ENCODE data around the gene GALNT10.

GALNT10 gene

GRCh38 chr5:154273963-154274827 lies 83.7 kb downstream of the GALNT10 start:
- Histone ChIP-seq H3K4me1 (ENCODE audit: insufficient read depth, low read length) (peaks cover 51% of the 10 kb centered on the region), H3K9ac (ENCODE audit: low read length) (no peak overlapping the region), H3K4me3 (ENCODE audit: low read depth in 1 of 2, low read length in 2 of 2) (no peak overlapping the region), H3K27ac (ENCODE audit: low read depth, low read length) (no peak overlapping the region), H3K27me3 (ENCODE audit: control insufficient read depth in 1 of 2, insufficient read depth in 2 of 2, low read length in 2 of 2) (no peaks in the 10 kb centered on the region), H3K36me3 (ENCODE audit: insufficient read depth, low read length) (no peaks in the 10 kb centered on the region), H3K9me3 (ENCODE audit: low read length) (no peaks in the 10 kb centered on the region)

GRCh38 chr5:154274828-154275185 lies 84.3 kb downstream of the GALNT10 start:
- no peak overlapping the region for H3K27ac ChIP-seq (ENCODE audit: low read depth, low read length)
- no peaks in the 10 kb centered on the region for H3K36me3 ChIP-seq (ENCODE audit: insufficient read depth, low read length)
- peaks cover 51% of the 10 kb centered on the region for H3K4me1 ChIP-seq (ENCODE audit: insufficient read depth, low read length)
- H3K27me3 ChIP-seq (ENCODE audit: control insufficient read depth in 1 of 2, insufficient read depth in 2 of 2, low read length in 2 of 2), result no peaks in the 10 kb centered on the region
- H3K9ac ChIP-seq (ENCODE audit: low read length), result no peak overlapping the region
- H3K4me3 ChIP-seq (ENCODE audit: low read depth in 1 of 2, low read length in 2 of 2), result no peak overlapping the region
- H3K9me3 ChIP-seq (ENCODE audit: low read length), result no peaks in the 10 kb centered on the region

GRCh38 chr5:154275566-154275965 lies 85.0 kb downstream of the GALNT10 start:
- no peaks in the 10 kb centered on the region for H3K9me3 ChIP-seq (ENCODE audit: low read length)
- H3K36me3 ChIP-seq (ENCODE audit: insufficient read depth, low read length), result no peaks in the 10 kb centered on the region
- no peak overlapping the region for H3K27ac ChIP-seq (ENCODE audit: low read depth, low read length)
- H3K27me3 ChIP-seq (ENCODE audit: control insufficient read depth in 1 of 2, insufficient read depth in 2 of 2, low read length in 2 of 2), result no peaks in the 10 kb centered on the region
- no peak overlapping the region for H3K4me3 ChIP-seq (ENCODE audit: low read depth in 1 of 2, low read length in 2 of 2)
- no peak overlapping the region for H3K9ac ChIP-seq (ENCODE audit: low read length)
- peaks cover 51% of the 10 kb centered on the region for H3K4me1 ChIP-seq (ENCODE audit: insufficient read depth, low read length)

- Histone ChIP-seq H3K4me3 (ENCODE audit: low read depth in 1 of 2, low read length in 2 of 2) (no peak overlapping the region), H3K36me3 (ENCODE audit: insufficient read depth, low read length) (no peaks in the 10 kb centered on the region), H3K9me3 (ENCODE audit: low read length) (no peaks in the 10 kb centered on the region), H3K27me3 (ENCODE audit: control insufficient read depth in 1 of 2, insufficient read depth in 2 of 2, low read length in 2 of 2) (no peaks in the 10 kb centered on the region), H3K4me1 (ENCODE audit: insufficient read depth, low read length) (peaks cover 51% of the 10 kb centered on the region), H3K9ac (ENCODE audit: low read length) (no peak overlapping the region), H3K27ac (ENCODE audit: low read depth, low read length) (no peak overlapping the region)
These were observed 85.9 kb downstream of the GALNT10 start for GRCh38 chr5:154276261-154276972.

- no peak overlapping the region for H3K9ac ChIP-seq (ENCODE audit: low read length)
- H3K27me3 ChIP-seq (ENCODE audit: control insufficient read depth in 1 of 2, insufficient read depth in 2 of 2, low read length in 2 of 2), result no peaks in the 10 kb centered on the region
- peaks cover 51% of the 10 kb centered on the region for H3K4me1 ChIP-seq (ENCODE audit: insufficient read depth, low read length)
- H3K9me3 ChIP-seq (ENCODE audit: low read length), result no peaks in the 10 kb centered on the region
- no peak overlapping the region for H3K4me3 ChIP-seq (ENCODE audit: low read depth in 1 of 2, low read length in 2 of 2)
- no peak overlapping the region for H3K27ac ChIP-seq (ENCODE audit: low read depth, low read length)
- H3K36me3 ChIP-seq (ENCODE audit: insufficient read depth, low read length), result no peaks in the 10 kb centered on the region
These were observed 86.4 kb downstream of the GALNT10 start for GRCh38 chr5:154276973-154277331.

- no peak overlapping the region for H3K9ac ChIP-seq (ENCODE audit: low read length)
- H3K4me1 ChIP-seq (ENCODE audit: insufficient read depth, low read length), result peaks cover 47% of the 10 kb centered on the region
- no peaks in the 10 kb centered on the region for H3K9me3 ChIP-seq (ENCODE audit: low read length)
- no peaks in the 10 kb centered on the region for H3K27me3 ChIP-seq (ENCODE audit: control insufficient read depth in 1 of 2, insufficient read depth in 2 of 2, low read length in 2 of 2)
- H3K4me3 ChIP-seq (ENCODE audit: low read depth in 1 of 2, low read length in 2 of 2), result no peak overlapping the region
- H3K27ac ChIP-seq (ENCODE audit: low read depth, low read length), result no peak overlapping the region
- no peaks in the 10 kb centered on the region for H3K36me3 ChIP-seq (ENCODE audit: insufficient read depth, low read length)
These were observed 87.0 kb downstream of the GALNT10 start for GRCh38 chr5:154277499-154277898.

- H3K27ac ChIP-seq (ENCODE audit: low read depth, low read length), result no peak overlapping the region
- no peaks in the 10 kb centered on the region for H3K27me3 ChIP-seq (ENCODE audit: control insufficient read depth in 1 of 2, insufficient read depth in 2 of 2, low read length in 2 of 2)
- no peaks in the 10 kb centered on the region for H3K36me3 ChIP-seq (ENCODE audit: insufficient read depth, low read length)
- H3K4me3 ChIP-seq (ENCODE audit: low read depth in 1 of 2, low read length in 2 of 2), result no peak overlapping the region
- no peaks in the 10 kb centered on the region for H3K9me3 ChIP-seq (ENCODE audit: low read length)
- H3K4me1 ChIP-seq (ENCODE audit: insufficient read depth, low read length), result peaks cover 41% of the 10 kb centered on the region
- H3K9ac ChIP-seq (ENCODE audit: low read length), result no peak overlapping the region
These were observed 87.7 kb downstream of the GALNT10 start for GRCh38 chr5:154278186-154278585.

GRCh38 chr5:154278908-154279307 lies 88.4 kb downstream of the GALNT10 start:
- no peaks in the 10 kb centered on the region for H3K36me3 ChIP-seq (ENCODE audit: insufficient read depth, low read length)

GRCh38 chr5:154284433-154284832 lies 93.9 kb downstream of the GALNT10 start:
- no peaks in the 10 kb centered on the region for H3K9me3 ChIP-seq (ENCODE audit: low read length)
- H3K4me3 ChIP-seq (ENCODE audit: low read depth in 1 of 2, low read length in 2 of 2), result no peak overlapping the region
- no peak overlapping the region for H3K9ac ChIP-seq (ENCODE audit: low read length)
- no peak overlapping the region for H3K27ac ChIP-seq (ENCODE audit: low read depth, low read length)
- H3K27me3 ChIP-seq (ENCODE audit: control insufficient read depth in 1 of 2, insufficient read depth in 2 of 2, low read length in 2 of 2), result no peaks in the 10 kb centered on the region
- H3K4me1 ChIP-seq (ENCODE audit: insufficient read depth, low read length), result peaks cover 32% of the 10 kb centered on the region
- H3K36me3 ChIP-seq (ENCODE audit: insufficient read depth, low read length), result no peaks in the 10 kb centered on the region

More at GRCh38 chr5:154278908-154279307, 88.4 kb downstream of the GALNT10 start:
- Histone ChIP-seq H3K9ac (ENCODE audit: low read length) (no peak overlapping the region), H3K27ac (ENCODE audit: low read depth, low read length) (no peak overlapping the region), H3K4me3 (ENCODE audit: low read depth in 1 of 2, low read length in 2 of 2) (no peak overlapping the region), H3K9me3 (ENCODE audit: low read length) (no peaks in the 10 kb centered on the region), H3K4me1 (ENCODE audit: insufficient read depth, low read length) (peaks cover 33% of the 10 kb centered on the region), H3K27me3 (ENCODE audit: control insufficient read depth in 1 of 2, insufficient read depth in 2 of 2, low read length in 2 of 2) (no peaks in the 10 kb centered on the region)

- Histone ChIP-seq H3K9ac (ENCODE audit: low read length) (no peak overlapping the region), H3K4me3 (ENCODE audit: low read depth in 1 of 2, low read length in 2 of 2) (no peak overlapping the region), H3K27me3 (ENCODE audit: control insufficient read depth in 1 of 2, insufficient read depth in 2 of 2, low read length in 2 of 2) (no peaks in the 10 kb centered on the region), H3K36me3 (ENCODE audit: insufficient read depth, low read length) (no peaks in the 10 kb centered on the region), H3K9me3 (ENCODE audit: low read length) (no peaks in the 10 kb centered on the region), H3K4me1 (ENCODE audit: insufficient read depth, low read length) (peaks cover 32% of the 10 kb centered on the region), H3K27ac (ENCODE audit: low read depth, low read length) (no peak overlapping the region)
These were observed 95.3 kb downstream of the GALNT10 start for GRCh38 chr5:154285661-154286408.

GRCh38 chr5:154286557-154286956 lies 96.0 kb downstream of the GALNT10 start:
- Histone ChIP-seq H3K9me3 (ENCODE audit: low read length) (no peaks in the 10 kb centered on the region), H3K36me3 (ENCODE audit: insufficient read depth, low read length) (no peaks in the 10 kb centered on the region), H3K27me3 (ENCODE audit: control insufficient read depth in 1 of 2, insufficient read depth in 2 of 2, low read length in 2 of 2) (no peaks in the 10 kb centered on the region), H3K27ac (ENCODE audit: low read depth, low read length) (peak overlapping the region; percentile 37), H3K9ac (ENCODE audit: low read length) (no peak overlapping the region), H3K4me1 (ENCODE audit: insufficient read depth, low read length) (peaks cover 32% of the 10 kb centered on the region), H3K4me3 (ENCODE audit: low read depth in 1 of 2, low read length in 2 of 2) (no peak overlapping the region)

All from muscle layer of colon (tissue), 2 donors.